ENCODE measurements around the gene PVRIG. TPM values are rescaled to one million over a fixed set of nuclear protein-coding genes. Genes with fewer than 3 reads are reported as not detected.
"Not testable (repeated sequence)": the region's sequence is repeated elsewhere in the genome, so short reads cannot be mapped to it uniquely, and the experiment has no call there.

Gene PVRIG
- total RNA-seq, 1 donor from 2014 or later, result not detected

DNA sequence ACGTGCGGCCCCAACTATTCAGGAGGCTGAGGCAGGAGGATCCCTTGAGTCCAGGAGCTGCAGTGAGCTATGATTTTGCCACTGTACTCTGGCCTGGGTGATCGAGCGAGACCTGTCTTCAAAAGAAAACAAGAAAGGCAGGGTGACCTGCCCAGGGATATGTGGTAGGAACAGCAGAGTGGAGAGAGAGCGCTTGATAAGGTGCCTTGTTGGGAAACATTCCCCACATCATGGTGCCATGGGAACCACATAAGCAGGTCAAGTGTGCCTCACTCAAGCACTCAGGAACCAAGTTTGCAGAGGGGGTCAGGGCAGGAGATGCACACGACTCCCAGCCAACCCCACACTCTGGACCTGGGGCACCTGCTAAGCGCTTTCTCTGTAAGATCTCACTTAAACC is 37.3 kb downstream of the PVRIG start:
- peaks cover 1% of the 10 kb centered on the region for H3K27me3 Mint-ChIP-seq (ENCODE audit: unreplicated experiment)
- no peak for DNase-seq
- H3K4me3 Mint-ChIP-seq (ENCODE audit: unreplicated experiment), result no peak overlapping the region
- no peak overlapping the region for H3K27ac Mint-ChIP-seq (ENCODE audit: unreplicated experiment)
- H3K9me3 Mint-ChIP-seq (ENCODE audit: unreplicated experiment), result no peaks in the 10 kb centered on the region
- TF ChIP-seq, protein P1, sequence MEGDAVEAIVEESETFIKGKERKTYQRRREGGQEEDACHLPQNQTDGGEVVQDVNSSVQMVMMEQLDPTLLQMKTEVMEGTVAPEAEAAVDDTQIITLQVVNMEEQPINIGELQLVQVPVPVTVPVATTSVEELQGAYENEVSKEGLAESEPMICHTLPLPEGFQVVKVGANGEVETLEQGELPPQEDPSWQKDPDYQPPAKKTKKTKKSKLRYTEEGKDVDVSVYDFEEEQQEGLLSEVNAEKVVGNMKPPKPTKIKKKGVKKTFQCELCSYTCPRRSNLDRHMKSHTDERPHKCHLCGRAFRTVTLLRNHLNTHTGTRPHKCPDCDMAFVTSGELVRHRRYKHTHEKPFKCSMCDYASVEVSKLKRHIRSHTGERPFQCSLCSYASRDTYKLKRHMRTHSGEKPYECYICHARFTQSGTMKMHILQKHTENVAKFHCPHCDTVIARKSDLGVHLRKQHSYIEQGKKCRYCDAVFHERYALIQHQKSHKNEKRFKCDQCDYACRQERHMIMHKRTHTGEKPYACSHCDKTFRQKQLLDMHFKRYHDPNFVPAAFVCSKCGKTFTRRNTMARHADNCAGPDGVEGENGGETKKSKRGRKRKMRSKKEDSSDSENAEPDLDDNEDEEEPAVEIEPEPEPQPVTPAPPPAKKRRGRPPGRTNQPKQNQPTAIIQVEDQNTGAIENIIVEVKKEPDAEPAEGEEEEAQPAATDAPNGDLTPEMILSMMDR (IDR thresholded peaks at IDR 0.05; ENCODE audit: partially characterized antibody, unreplicated experiment), result no peak
- H3K4me1 Mint-ChIP-seq (ENCODE audit: low read depth, unreplicated experiment), result no peaks in the 10 kb centered on the region
- no peaks in the 10 kb centered on the region for H3K36me3 Mint-ChIP-seq (ENCODE audit: unreplicated experiment)

DNA sequence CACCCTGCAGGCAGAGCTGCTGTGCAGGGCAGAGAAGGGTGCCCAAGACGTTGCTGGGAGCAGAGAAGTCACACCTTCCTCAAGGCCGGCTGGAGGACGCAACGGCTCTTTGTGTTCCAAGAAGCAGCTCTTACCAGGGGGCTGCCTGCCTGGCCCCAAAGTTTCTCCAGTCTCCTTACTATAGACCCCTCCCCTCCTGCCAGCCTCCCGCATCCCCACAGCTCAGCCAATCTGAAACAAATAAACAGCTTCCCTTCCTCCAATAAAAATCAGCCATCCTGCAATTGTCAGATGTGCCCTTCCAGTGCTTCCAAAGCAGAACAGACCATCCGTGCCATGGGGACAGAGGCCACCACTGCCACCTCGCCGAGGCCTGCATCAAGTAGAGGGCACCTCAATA is 40.2 kb downstream of the PVRIG start:
- H3K27ac Mint-ChIP-seq (ENCODE audit: unreplicated experiment); H3K9me3 Mint-ChIP-seq (ENCODE audit: unreplicated experiment); H3K4me1 Mint-ChIP-seq (ENCODE audit: low read depth, unreplicated experiment); H3K27me3 Mint-ChIP-seq (ENCODE audit: unreplicated experiment); DNase-seq; H3K36me3 Mint-ChIP-seq (ENCODE audit: unreplicated experiment); H3K4me3 Mint-ChIP-seq (ENCODE audit: unreplicated experiment): not testable (repeated sequence)

DNA sequence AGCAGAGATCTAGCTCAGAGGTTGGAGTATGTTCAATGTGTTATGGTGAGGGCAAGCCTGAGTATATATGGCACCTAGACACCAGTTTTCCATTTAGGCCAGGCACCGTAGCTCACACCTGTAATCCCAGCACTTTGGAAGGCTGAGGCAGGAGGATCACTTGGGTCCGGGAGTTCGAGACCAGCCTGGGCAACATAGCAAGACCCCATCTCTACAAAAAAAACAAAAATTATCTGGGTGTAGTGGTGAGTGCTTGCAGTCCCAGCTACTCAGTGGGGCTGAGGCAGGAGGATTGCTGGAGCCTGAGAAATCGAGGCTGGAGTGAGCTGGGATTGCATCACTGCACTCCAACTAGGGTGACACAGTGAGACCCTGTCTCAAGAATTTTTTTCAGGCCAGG is 43.1 kb downstream of the PVRIG start:
- H3K27ac Mint-ChIP-seq (ENCODE audit: unreplicated experiment); H3K4me1 Mint-ChIP-seq (ENCODE audit: low read depth, unreplicated experiment); H3K4me3 Mint-ChIP-seq (ENCODE audit: unreplicated experiment); DNase-seq; H3K9me3 Mint-ChIP-seq (ENCODE audit: unreplicated experiment); H3K36me3 Mint-ChIP-seq (ENCODE audit: unreplicated experiment); H3K27me3 Mint-ChIP-seq (ENCODE audit: unreplicated experiment): not testable (repeated sequence)

DNA sequence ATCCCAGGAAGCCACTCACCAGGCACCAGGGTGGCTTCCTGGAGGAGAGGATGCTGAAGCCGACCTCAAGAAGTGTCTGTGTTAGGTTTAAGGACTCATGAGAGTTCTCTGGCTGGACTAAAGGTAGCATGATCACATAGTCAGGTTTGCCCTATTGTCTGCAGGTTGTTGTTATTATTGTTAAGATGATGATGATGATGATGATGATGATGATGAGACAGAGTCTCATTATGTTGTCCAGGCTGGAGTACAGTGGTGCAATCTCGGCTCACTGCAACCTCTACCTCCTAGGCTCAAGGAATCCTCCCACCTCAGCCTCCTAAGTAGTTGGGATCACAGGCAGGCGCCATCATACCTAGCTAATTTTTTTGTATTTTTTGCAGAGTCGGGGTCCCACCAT is 44.5 kb downstream of the PVRIG start:
- H3K4me1 Mint-ChIP-seq (ENCODE audit: low read depth, unreplicated experiment); H3K9me3 Mint-ChIP-seq (ENCODE audit: unreplicated experiment); H3K27ac Mint-ChIP-seq (ENCODE audit: unreplicated experiment); H3K4me3 Mint-ChIP-seq (ENCODE audit: unreplicated experiment); DNase-seq; H3K27me3 Mint-ChIP-seq (ENCODE audit: unreplicated experiment); H3K36me3 Mint-ChIP-seq (ENCODE audit: unreplicated experiment): not testable (repeated sequence)

DNA sequence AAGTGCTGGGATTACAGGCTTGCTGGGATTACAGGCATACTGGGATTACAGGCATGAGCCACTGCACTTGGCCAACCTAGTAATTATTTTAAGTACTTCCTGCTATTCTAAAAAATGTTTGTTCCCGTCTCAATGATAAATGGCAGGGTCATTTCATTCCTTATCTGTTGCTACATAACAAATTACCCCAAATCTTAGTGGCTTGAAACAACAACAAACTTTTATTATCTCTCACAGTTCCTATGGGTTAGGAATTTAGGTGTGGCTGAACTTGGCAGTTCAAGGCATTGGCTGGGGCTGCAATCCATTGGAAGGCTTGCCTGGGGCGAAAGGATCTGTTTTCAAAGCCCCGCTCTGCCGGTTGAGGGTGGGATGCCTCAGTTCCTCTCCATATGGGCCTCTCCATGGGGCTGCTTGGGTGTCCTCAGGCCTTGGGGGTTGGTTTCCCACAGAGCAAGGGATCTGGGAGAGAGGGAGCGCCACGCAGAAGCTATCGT is 45.0 kb downstream of the PVRIG start:
- H3K9me3 Mint-ChIP-seq (ENCODE audit: unreplicated experiment); H3K27ac Mint-ChIP-seq (ENCODE audit: unreplicated experiment); H3K27me3 Mint-ChIP-seq (ENCODE audit: unreplicated experiment); DNase-seq; H3K36me3 Mint-ChIP-seq (ENCODE audit: unreplicated experiment); H3K4me1 Mint-ChIP-seq (ENCODE audit: low read depth, unreplicated experiment); H3K4me3 Mint-ChIP-seq (ENCODE audit: unreplicated experiment): not testable (repeated sequence)

GRCh38 chr7:100265851-100266250 is 46.1 kb downstream of the PVRIG start:
- not testable (repeated sequence) for H3K4me1 Mint-ChIP-seq (ENCODE audit: low read depth, unreplicated experiment)

DNA sequence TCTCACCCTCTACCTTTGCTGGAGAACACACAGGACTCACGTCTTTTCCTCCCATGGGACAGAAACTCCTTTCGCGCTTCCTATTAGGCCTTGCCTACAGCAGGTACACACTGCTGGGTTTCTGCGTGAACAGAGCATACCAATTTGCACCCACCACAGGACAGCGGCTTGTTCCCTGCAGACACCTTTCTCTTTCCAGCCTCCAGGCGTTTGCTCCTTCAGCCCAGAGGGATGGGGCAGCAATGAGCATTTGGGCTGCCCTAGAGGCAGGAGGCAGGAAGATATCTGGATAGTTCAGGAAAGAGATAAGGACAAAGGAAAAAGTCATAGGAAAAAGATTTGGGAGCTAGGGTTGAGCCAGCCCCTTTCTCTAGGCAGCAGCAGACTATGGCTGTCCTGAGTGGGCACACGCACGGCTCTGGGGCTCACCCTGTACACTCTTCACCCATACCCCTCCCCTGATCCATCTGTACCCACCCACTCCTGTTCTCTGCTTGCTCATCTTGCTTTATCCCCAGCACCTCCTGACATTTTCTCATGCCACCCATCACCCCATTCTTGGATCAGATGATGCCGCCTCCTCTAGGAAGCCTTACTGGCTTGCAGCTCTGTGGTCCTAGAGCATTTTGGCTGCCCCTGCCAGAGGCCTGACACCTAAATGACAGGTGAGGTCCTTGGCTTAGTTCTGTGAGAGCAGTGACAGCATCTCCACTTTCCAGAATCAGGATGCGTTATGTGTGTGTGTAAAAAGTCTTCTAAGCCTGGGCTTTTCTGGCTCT is 47.0 kb downstream of the PVRIG start:
- peaks cover 6% of the 10 kb centered on the region for H3K9me3 Mint-ChIP-seq (ENCODE audit: unreplicated experiment)
- no peak for DNase-seq
- H3K4me3 Mint-ChIP-seq (ENCODE audit: unreplicated experiment), result no peak overlapping the region
- peaks cover 3% of the 10 kb centered on the region for H3K4me1 Mint-ChIP-seq (ENCODE audit: low read depth, unreplicated experiment)
- TF ChIP-seq, protein P1 (IDR thresholded peaks at IDR 0.05; ENCODE audit: partially characterized antibody, unreplicated experiment), result no peak
- no peak overlapping the region for H3K27ac Mint-ChIP-seq (ENCODE audit: unreplicated experiment)
- H3K27me3 Mint-ChIP-seq (ENCODE audit: unreplicated experiment), result peaks cover 6% of the 10 kb centered on the region
- H3K36me3 Mint-ChIP-seq (ENCODE audit: unreplicated experiment), result no peaks in the 10 kb centered on the region

More at GRCh38 chr7:100265851-100266250, 46.1 kb downstream of the PVRIG start:
- not testable (repeated sequence) for H3K36me3 Mint-ChIP-seq (ENCODE audit: unreplicated experiment); H3K27me3 Mint-ChIP-seq (ENCODE audit: unreplicated experiment); H3K9me3 Mint-ChIP-seq (ENCODE audit: unreplicated experiment); DNase-seq; H3K27ac Mint-ChIP-seq (ENCODE audit: unreplicated experiment); H3K4me3 Mint-ChIP-seq (ENCODE audit: unreplicated experiment)

Data from glutamatergic neuron (in vitro differentiated cells).